Urothelium cell line (cell line): ENCODE results near the gene BTG2.

Experiments used
- DNase-seq: peaks from one replicate; pipeline ENCODE4 v3.0.0; 2011; ENCODE audit warnings: low spot score, mixed read lengths
- FAIRE-seq: peaks from 2 replicates; lab custom pipeline; 2011; peaks lifted over from hg19 to GRCh38; lab: Jason Lieb, UNC

Gene BTG2

GRCh38 chr1:203276408-203276807 is 28.9 kb upstream of the BTG2 start:
- FAIRE-seq (no peak), DNase-seq (no peak)

GRCh38 chr1:203276916-203277545 is 28.3 kb upstream of the BTG2 start:
- DNase-seq (no peak), FAIRE-seq (no peak)

- FAIRE-seq = no peak
- DNase-seq = peak; percentile 44
These were observed 27.0 kb upstream of the BTG2 start for GRCh38 chr1:203278082-203278884.

GRCh38 chr1:203278885-203279406 is 26.4 kb upstream of the BTG2 start:
- DNase-seq (no peak), FAIRE-seq (no peak)

- DNase-seq (no peak), FAIRE-seq (no peak)
These were observed 25.3 kb upstream of the BTG2 start for GRCh38 chr1:203280061-203280460.

GRCh38 chr1:203281033-203281432 is 24.3 kb upstream of the BTG2 start:
- DNase-seq (no peak), FAIRE-seq (no peak)

GRCh38 chr1:203281851-203282661 is 23.3 kb upstream of the BTG2 start:
- FAIRE-seq (no peak), DNase-seq (no peak)

- FAIRE-seq = no peak
- no peak for DNase-seq
These were observed 22.4 kb upstream of the BTG2 start for GRCh38 chr1:203282720-203283542.

GRCh38 chr1:203283597-203283996 is 21.7 kb upstream of the BTG2 start:
- FAIRE-seq = no peak
- no peak for DNase-seq

GRCh38 chr1:203284411-203285123 is 20.8 kb upstream of the BTG2 start:
- FAIRE-seq (no peak), DNase-seq (no peak)

GRCh38 chr1:203286161-203286984 is 18.9 kb upstream of the BTG2 start:
- FAIRE-seq (no peak), DNase-seq (no peak)

GRCh38 chr1:203287109-203287893 is 18.0 kb upstream of the BTG2 start:
- FAIRE-seq (no peak), DNase-seq (no peak)

GRCh38 chr1:203287898-203288297 is 17.4 kb upstream of the BTG2 start:
- no peak for FAIRE-seq
- DNase-seq = no peak

GRCh38 chr1:203288400-203288799 is 16.9 kb upstream of the BTG2 start:
- DNase-seq (no peak), FAIRE-seq (no peak)

- FAIRE-seq (no peak), DNase-seq (no peak)
These were observed 15.9 kb upstream of the BTG2 start for GRCh38 chr1:203289281-203289981.

- DNase-seq = no peak
These were observed 15.4 kb upstream of the BTG2 start for GRCh38 chr1:203289982-203290260.

GRCh38 chr1:203290261-203291089 is 14.8 kb upstream of the BTG2 start:
- FAIRE-seq = no peak

More at GRCh38 chr1:203289982-203290260, 15.4 kb upstream of the BTG2 start:
- no peak for FAIRE-seq

More at GRCh38 chr1:203290261-203291089, 14.8 kb upstream of the BTG2 start:
- peak; percentile 83 for DNase-seq
